Measurements from ENCODE around the gene RELA.
"Not testable (repeated sequence)": the region's sequence is repeated elsewhere in the genome, so short reads cannot be mapped to it uniquely, and the experiment has no call there.

RELA gene

DNA sequence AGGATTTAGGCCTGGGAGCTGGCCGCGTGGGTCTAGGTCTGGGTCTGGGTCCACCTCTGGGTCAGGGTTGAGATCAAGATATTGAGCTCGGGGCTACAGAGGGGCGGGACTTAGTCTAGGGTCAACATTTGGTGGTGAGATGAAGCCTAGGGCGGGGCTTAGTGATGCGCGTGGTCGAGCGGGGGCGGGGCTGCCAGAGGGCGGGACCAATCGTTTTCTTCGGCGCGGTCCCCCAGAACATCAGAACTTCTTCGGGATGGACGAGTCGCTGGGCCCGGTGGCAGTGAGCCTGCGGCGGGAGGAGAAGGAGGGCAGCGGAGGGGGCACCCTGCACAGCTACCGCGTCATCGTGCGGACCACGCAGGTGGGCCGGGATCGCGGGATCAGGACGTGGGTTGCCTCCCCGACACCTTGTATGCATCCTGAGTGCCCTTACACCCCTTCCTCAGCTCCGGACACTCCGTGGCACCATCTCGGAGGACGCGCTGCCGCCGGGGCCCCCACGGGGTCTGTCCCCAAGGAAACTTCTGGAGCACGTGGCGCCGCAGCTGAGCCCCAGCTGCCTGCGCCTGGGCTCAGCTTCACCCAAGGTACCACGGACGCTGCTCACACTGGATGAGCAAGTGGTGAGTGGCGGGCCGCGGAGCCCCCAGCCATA, 20.6 kb downstream of the RELA start:
- TF ChIP-seq, protein P1, sequence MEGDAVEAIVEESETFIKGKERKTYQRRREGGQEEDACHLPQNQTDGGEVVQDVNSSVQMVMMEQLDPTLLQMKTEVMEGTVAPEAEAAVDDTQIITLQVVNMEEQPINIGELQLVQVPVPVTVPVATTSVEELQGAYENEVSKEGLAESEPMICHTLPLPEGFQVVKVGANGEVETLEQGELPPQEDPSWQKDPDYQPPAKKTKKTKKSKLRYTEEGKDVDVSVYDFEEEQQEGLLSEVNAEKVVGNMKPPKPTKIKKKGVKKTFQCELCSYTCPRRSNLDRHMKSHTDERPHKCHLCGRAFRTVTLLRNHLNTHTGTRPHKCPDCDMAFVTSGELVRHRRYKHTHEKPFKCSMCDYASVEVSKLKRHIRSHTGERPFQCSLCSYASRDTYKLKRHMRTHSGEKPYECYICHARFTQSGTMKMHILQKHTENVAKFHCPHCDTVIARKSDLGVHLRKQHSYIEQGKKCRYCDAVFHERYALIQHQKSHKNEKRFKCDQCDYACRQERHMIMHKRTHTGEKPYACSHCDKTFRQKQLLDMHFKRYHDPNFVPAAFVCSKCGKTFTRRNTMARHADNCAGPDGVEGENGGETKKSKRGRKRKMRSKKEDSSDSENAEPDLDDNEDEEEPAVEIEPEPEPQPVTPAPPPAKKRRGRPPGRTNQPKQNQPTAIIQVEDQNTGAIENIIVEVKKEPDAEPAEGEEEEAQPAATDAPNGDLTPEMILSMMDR (IDR thresholded peaks at IDR 0.05; ENCODE audit: low read depth, low read length) = no peak
- peak overlapping the region; percentile 18 for H3K4me3 ChIP-seq (ENCODE audit: low read depth, low read length)
- in situ Hi-C loops (cut with HindIII; ENCODE audit: low sequenced_read_pairs) = no loop called here
- no peak for DNase-seq (ENCODE audit: low read depth, low spot score)

DNA sequence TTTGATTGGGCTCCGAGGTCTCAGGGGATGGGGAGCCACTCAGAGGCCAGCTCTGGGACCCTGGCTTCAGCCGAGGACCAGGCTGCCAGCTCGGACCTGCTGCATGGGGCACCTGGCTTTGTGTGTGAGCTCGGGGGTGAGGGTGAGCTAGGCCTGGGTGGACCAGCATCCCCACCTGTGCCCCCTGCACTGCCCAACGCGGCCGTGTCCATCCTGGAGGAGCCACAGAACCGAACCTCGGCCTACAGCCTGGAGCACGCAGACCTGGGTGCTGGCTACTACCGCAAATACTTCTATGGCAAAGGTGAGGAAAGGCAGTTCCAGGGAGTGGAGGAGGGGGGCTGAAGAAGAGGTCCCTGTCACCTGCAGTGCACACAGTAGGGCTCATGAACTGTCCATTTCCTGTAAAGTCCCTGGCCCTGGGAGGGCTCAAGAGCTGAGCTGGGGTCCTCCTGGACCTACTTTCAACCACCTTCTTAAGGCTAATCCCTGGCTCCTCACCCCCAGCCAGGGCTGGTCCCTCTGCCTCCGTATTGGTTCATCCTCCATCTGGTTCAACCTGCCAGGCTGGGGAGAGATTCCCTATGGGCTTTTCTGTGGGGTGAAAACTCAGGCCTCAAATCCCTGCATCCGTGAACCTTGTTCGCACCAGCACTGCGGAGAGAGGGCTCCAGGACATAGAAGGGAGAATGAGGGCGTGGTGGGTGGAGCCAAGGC, 21.3 kb downstream of the RELA start:
- DNase-seq (ENCODE audit: low read depth, low spot score) = no peak
- TF ChIP-seq, protein P1 (IDR thresholded peaks at IDR 0.05; ENCODE audit: low read depth, low read length) = no peak
- no peak overlapping the region for H3K4me3 ChIP-seq (ENCODE audit: low read depth, low read length)
- in situ Hi-C loops (cut with HindIII; ENCODE audit: low sequenced_read_pairs) = no loop called here

DNA sequence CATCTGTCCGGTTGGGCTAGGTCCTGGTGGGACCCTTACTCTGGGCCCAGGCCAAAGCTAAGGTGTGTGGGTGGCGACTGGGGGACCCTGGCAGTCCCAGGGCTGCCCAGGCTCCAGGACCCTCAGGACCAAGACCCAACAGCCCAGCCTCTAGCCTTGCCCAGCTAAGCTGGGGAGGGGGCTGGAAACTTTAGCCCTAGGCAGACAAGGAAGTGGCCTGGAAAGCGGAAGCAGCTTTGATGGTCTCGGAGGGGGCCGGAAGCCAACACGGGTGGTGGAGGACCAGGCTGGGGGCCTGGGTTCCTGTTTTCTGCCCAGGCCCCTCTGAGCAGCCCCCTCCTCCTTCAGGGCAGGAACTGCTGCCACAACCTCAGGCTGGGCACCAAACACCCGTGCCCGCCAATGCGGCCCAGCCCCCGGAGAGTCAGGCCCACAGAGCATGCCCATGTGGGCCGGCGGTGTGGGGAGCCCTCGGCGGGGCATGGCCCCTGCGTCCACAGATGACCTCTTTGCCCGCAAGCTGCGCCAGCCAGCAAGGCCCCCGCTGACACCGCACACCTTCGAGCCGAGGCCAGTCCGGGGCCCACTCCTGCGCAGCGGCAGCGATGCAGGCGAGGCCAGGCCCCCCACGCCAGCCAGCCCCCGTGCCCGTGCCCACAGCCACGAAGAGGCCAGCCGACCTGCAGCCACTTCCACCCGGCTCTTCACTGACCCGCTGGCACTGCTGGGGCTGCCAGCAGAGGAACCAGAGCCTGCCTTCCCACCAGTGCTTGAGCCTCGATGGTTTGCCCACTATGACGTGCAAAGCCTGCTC, 22.0 kb downstream of the RELA start:
- TF ChIP-seq, protein P1 (IDR thresholded peaks at IDR 0.05; ENCODE audit: low read depth, low read length) = no peak
- H3K4me3 ChIP-seq (ENCODE audit: low read depth, low read length) = no peak overlapping the region
- in situ Hi-C loops (cut with HindIII; ENCODE audit: low sequenced_read_pairs) = no loop called here
- DNase-seq (ENCODE audit: low read depth, low spot score) = no peak

DNA sequence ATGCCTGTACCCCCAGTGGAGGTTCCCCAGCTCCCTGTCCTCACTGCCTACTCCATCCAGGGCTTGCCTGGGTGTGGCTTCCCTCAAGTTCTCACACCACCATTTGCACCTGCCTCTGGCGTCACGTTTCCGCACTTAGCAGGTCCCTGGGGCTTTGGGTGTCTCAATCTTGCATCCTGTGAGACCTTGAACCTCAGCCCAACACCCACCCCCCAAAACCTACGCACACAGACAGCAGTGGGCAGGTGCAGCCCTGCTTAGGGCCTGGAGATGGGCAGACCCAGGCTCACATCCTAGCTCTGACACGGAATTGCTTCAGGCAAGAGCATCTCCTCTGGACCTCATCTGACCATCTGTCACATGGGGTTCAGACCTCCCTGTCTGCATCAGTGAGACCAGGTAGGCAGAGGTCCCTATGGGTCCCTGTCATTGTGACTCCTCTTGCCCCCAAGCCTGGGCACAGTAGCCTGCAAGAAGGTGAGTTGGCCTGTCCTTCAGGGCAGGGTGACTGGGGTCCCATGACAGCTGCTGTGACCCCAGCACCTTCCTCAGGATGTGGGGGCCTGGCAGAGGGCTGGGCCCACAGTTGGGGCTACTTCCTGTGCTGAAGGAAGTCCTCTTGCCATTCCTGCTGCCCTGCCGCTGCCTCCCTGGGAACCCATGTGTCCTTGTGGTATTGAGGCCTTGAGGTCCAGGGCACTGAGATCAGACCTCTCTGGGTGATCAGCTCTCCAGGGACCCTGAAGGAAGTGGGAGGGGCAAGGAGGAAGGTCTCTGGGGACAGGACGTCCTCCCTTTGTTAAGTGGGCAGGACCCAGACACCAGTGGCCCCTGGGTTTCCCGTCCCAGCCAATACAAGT, 22.9 kb downstream of the RELA start:
- no peak for DNase-seq (ENCODE audit: low read depth, low spot score)
- TF ChIP-seq, protein P1 (IDR thresholded peaks at IDR 0.05; ENCODE audit: low read depth, low read length) = no peak
- H3K4me3 ChIP-seq (ENCODE audit: low read depth, low read length) = no peak overlapping the region
- in situ Hi-C loops (cut with HindIII; ENCODE audit: low sequenced_read_pairs) = no loop called here

DNA sequence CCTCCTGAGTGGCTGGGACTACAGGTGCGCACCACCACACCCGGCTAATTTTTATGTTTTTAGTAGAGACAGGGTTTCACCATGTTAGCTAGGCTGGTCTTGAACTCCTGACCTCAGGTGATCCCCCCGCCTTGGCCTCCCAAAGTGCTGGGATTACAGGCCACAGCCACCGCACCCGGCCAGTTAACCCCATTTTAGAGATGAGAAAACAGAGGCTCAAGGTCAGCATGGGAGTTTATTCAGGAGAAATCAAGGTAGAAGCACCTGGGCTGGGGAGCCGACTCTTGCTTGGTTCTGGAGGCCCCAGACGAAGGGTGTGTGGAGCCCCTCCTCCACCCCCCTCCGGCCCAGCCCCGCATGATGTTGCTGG, 23.5 kb downstream of the RELA start:
- H3K4me3 ChIP-seq (ENCODE audit: low read depth, low read length); DNase-seq (ENCODE audit: low read depth, low spot score); in situ Hi-C loops (cut with HindIII; ENCODE audit: low sequenced_read_pairs): not testable (repeated sequence)

DNA sequence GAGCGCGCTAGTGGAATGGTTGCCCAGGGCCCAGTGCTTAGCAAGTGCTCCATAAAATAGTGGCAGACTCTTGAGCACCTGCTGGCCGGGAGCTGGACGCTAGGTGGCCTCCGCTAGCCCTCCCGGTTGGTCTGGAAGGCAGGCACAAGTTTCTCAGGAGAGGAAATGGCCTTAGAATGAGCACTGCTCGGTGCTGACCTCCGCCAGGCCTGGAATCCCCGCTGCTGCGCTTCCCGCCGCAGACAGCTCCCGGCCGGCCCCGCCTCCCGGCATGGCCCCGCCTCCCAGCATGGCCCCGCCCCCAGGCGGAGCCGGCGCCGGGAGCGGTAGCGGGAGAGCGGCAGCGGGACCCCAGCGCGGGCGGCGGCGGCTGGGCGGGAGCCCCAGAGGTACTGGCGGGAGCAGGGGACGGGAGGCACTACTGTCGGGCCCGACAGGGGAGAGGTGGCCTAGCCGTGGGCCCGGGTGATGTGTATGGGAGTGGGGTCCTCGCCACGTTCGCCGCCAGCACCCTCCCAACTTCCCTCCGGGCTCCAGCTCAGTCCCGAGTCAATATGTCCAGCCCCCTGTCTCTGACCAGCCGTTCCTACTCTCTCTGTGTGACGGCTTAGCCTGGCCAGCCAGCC, 24.8 kb downstream of the RELA start, which contains the start of gene SIPA1:
SIPA1 (plus strand) TSS at position 308 of the 626 bp plus-strand sequence. CDS start 2,821 bp downstream, outside the sequence.
- DNase-seq (ENCODE audit: low read depth, low spot score) = peak; percentile 96
- TF ChIP-seq, protein P1 (IDR thresholded peaks at IDR 0.05; ENCODE audit: low read depth, low read length) = peak; percentile 81
- peak within 1 kb of the TSS; percentile 72 for H3K4me3 ChIP-seq (ENCODE audit: low read depth, low read length)
- in situ Hi-C loops (cut with HindIII; ENCODE audit: low sequenced_read_pairs) = no loop called here
